Panc1 (cell line): ENCODE results near the gene SERPINA4.

Source experiments
- CTCF ChIP-seq: fragments of 450-650 bp; IDR thresholded peaks from 2 replicates; pipeline ENCODE4 v1.5.1; 2017; ENCODE audit warnings: mild to moderate bottlenecking
- POLR2AphosphoS5 ChIP-seq: IDR thresholded peaks from 2 replicates; pipeline ENCODE4 v1.6.1; 2012; ENCODE audit warnings: mild to moderate bottlenecking, low read depth, low read length, moderate library complexity
- TCF7L2 ChIP-seq: IDR thresholded peaks from 2 replicates; pipeline ENCODE4 v1.6.1; 2011; ENCODE audit warnings: mild to moderate bottlenecking, low read depth, low read length, inconsistent platforms
- TF ChIP-seq, protein P1 (sequence below), 2 experiments: IDR thresholded peaks; 2 replicates each; pipeline ENCODE4 v1.6.1; 2011 to 2012; ENCODE audit warnings: low read depth in 2 of 2, control low read depth in 1 of 2, low read length in 1 of 2, mild to moderate bottlenecking in 1 of 2, moderate library complexity in 1 of 2; ENCODE audit not compliant: insufficient read depth in 1 of 2

- TF ChIP-seq, protein P1, sequence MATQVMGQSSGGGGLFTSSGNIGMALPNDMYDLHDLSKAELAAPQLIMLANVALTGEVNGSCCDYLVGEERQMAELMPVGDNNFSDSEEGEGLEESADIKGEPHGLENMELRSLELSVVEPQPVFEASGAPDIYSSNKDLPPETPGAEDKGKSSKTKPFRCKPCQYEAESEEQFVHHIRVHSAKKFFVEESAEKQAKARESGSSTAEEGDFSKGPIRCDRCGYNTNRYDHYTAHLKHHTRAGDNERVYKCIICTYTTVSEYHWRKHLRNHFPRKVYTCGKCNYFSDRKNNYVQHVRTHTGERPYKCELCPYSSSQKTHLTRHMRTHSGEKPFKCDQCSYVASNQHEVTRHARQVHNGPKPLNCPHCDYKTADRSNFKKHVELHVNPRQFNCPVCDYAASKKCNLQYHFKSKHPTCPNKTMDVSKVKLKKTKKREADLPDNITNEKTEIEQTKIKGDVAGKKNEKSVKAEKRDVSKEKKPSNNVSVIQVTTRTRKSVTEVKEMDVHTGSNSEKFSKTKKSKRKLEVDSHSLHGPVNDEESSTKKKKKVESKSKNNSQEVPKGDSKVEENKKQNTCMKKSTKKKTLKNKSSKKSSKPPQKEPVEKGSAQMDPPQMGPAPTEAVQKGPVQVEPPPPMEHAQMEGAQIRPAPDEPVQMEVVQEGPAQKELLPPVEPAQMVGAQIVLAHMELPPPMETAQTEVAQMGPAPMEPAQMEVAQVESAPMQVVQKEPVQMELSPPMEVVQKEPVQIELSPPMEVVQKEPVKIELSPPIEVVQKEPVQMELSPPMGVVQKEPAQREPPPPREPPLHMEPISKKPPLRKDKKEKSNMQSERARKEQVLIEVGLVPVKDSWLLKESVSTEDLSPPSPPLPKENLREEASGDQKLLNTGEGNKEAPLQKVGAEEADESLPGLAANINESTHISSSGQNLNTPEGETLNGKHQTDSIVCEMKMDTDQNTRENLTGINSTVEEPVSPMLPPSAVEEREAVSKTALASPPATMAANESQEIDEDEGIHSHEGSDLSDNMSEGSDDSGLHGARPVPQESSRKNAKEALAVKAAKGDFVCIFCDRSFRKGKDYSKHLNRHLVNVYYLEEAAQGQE (IDR thresholded peaks at IDR 0.05; ENCODE audit: insufficient read depth in 1 of 2, low read depth in 2 of 2, low read length in 1 of 2), result no peak
- TF ChIP-seq CTCF (no peak), POLR2AphosphoS5 (no peak), TCF7L2 (no peak)
These were observed 11.2 kb upstream of the SERPINA4 start for GRCh38 chr14:94550041-94550440.
